ENCODE results near the gene DDX18.

The DDX18 gene

GRCh38 chr2:117854610-117855009, 40.1 kb downstream of the DDX18 start:
- no peak for DNase-seq (ENCODE audit: low read depth, low spot score)
- CTCF ChIA-PET: interaction anchor here (1.6 to 6.2 kb wide), 2 partner anchors 40 to 148 kb away, joined by 5 to 32 read pairs; partner anchors contain the start of gene DDX18

GRCh38 chr2:117855886-117856285, 41.4 kb downstream of the DDX18 start:
- DNase-seq (ENCODE audit: low read depth, low spot score): no peak
- CTCF ChIA-PET: interaction anchor here (1.1 to 6.2 kb wide), 5 partner anchors 16 to 191 kb away, joined by 3 to 32 read pairs (median 9); partner anchors contain the start of gene DDX18
- H3K4me3 ChIP-seq (ENCODE audit: low read depth, low read length): no peak overlapping the region
- TF ChIP-seq CTCF (IDR thresholded peaks at IDR 0.05; ENCODE audit: insufficient read depth, low read length, missing control alignments): no peak
- POLR2A ChIA-PET: interaction anchor here (1.1 kb wide), 1 partner anchor 42 kb away, joined by 5 read pairs; the partner anchor contains the start of gene DDX18

More at GRCh38 chr2:117854610-117855009, 40.1 kb downstream of the DDX18 start:
- TF ChIP-seq CTCF (IDR thresholded peaks at IDR 0.05; ENCODE audit: insufficient read depth, low read length, missing control alignments): no peak
- H3K4me3 ChIP-seq (ENCODE audit: low read depth, low read length): no peak overlapping the region
- POLR2A ChIA-PET: interaction anchor here (0.8 kb wide), 1 partner anchor 19 kb away, joined by 3 read pairs; no protein-coding TSS in a partner anchor

GRCh38 chr2:117856415-117857210, 42.1 kb downstream of the DDX18 start:
- DNase-seq (ENCODE audit: low read depth, low spot score): peak; percentile 90

GRCh38 chr2:117858336-117858735, 43.8 kb downstream of the DDX18 start:
- H3K4me3 ChIP-seq (ENCODE audit: low read depth, low read length): no peak overlapping the region
- ChIA-PET CTCF (interaction anchor here (2.1 to 3.1 kb wide), 2 partner anchors 23 to 44 kb away, joined by 6 to 10 read pairs; partner anchors contain the start of gene DDX18), POLR2A (interaction anchor here (0.8 kb wide), 1 partner anchor 85 kb away, joined by 3 read pairs; no protein-coding TSS in a partner anchor)
- TF ChIP-seq CTCF (IDR thresholded peaks at IDR 0.05; ENCODE audit: insufficient read depth, low read length, missing control alignments): no peak
- no peak for DNase-seq (ENCODE audit: low read depth, low spot score)

More at GRCh38 chr2:117856415-117857210, 42.1 kb downstream of the DDX18 start:
- no peak overlapping the region for H3K4me3 ChIP-seq (ENCODE audit: low read depth, low read length)
- ChIA-PET CTCF (interaction anchor here (1.0 to 6.2 kb wide), 6 partner anchors 17 to 190 kb away, joined by 3 to 32 read pairs (median 7); partner anchors contain the start of gene DDX18), POLR2A (interaction anchor here (0.6 to 1.1 kb wide), 2 partner anchors 42 to 171 kb away, joined by 3 to 5 read pairs; partner anchors contain the start of gene DDX18)
- TF ChIP-seq CTCF (IDR thresholded peaks at IDR 0.05; ENCODE audit: insufficient read depth, low read length, missing control alignments): no peak

- CTCF ChIA-PET: interaction anchor here (2.1 kb wide), 1 partner anchor 45 kb away, joined by 6 read pairs; the partner anchor contains the start of gene DDX18
- no peak overlapping the region for H3K4me3 ChIP-seq (ENCODE audit: low read depth, low read length)
- no peak for DNase-seq (ENCODE audit: low read depth, low spot score)
These were observed 44.5 kb downstream of the DDX18 start for GRCh38 chr2:117858892-117859531.

More at GRCh38 chr2:117858892-117859531, 44.5 kb downstream of the DDX18 start:
- TF ChIP-seq CTCF (IDR thresholded peaks at IDR 0.05; ENCODE audit: insufficient read depth, low read length, missing control alignments): no peak
- POLR2A ChIA-PET: interaction anchor here (0.8 kb wide), 1 partner anchor 84 kb away, joined by 3 read pairs; no protein-coding TSS in a partner anchor

Measured in AG04449 (cell line).